Smooth muscle cell of the brain vasculature (primary cell): ENCODE data around the gene TMED10.
"Not testable (repeated sequence)": the region's sequence is repeated elsewhere in the genome, so short reads cannot be mapped to it uniquely, and the experiment has no call there.

ENCODE experiments used
- DNase-seq: peaks from one replicate; pipeline ENCODE4 v3.0.0-alpha.2; 2012; ENCODE audit warnings: low read depth, low spot score

TMED10 gene

DNA sequence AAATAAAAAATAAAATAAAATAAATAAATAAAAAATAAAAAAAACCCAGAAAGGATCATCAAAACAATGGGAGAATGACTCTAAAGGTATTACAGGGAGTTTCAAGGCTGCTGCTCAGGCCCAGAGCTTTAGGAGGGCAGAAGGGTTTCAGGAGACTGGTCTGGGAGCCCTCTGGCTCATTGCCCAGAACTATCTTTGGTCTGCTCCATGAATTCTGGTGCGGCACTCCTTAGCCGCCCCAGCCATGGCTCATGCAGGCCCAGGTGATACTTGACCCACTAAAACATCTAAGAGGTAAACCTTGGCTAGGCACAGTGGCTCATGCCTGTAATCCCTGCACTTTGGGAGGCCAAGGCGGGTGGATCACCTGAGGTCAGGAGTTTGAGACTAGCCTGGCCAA lies 14.7 kb upstream of the TMED10 start:
- DNase-seq, result no peak

DNA sequence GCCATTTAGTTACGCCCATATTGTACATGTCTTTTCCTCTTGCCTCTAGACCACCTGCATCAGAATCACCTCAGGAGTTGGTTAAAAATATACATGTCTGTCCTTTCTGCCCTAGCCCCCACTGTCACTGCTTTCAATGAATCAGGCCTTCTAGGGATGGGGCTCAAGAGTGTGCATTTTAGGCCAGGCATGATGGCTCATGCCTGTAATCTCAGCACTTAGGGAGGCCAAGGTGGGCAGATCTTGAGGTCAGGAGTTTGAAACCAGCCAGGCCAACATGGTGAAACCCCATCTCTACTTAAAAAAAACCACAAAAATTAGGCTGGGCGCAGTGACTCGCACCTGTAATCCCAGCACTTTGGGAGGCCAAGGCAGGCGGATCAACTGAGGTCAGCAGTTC lies 13.6 kb upstream of the TMED10 start:
- no peak for DNase-seq

DNA sequence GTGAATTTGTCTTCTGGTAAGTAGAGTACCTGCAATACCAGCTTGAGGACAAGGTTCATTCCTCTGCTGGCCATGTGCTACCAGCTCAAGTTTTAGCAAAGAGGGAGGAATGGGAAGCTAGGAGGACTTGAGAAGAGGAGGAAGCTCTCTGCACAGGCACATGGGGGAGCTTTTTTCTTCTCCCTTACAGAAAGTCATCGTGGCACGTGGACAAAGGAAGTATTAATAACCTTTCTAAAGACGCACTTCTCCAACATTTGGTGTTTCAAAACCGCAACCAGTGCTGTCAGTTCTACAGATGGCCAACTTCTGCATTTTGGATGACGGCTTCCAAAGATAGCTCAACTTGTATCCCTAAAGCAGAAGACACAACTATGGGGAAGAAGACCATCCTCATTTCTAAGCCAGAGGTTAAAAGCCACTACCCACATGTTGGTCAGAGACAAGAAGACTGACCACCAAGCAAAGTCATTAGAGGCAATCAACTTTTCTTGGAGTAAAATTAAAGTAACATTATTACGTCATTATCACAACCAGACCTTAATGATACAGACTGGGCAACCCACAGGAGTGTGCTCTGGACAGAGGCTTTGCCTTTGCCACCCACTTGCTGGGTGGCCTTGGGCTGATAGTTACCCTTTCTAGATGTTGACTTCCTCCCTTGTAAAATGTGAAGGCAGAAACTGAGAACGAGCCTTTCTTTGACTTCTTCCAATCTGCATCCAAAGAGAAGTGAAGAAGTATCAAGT lies 12.3 kb upstream of the TMED10 start:
- DNase-seq, result no peak

DNA sequence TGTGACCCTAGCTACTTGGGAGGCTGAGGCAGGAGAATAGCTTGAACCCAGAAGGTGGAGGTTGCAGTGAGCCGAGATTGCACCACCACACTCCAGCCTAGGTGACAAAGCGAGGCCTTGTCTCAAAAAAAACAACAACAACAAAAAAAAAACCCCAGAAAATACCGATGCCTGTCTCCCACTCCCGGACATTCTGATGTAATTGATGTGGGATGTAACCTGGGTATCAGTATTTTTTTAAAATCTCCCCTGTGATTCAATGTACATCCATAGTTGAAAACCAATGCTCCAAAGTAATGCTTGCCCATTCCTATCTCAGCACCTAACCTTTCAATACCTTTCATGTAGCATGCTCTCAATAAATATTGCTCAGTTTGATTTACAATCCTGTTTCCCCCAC lies 11.7 kb upstream of the TMED10 start:
- no peak for DNase-seq

DNA sequence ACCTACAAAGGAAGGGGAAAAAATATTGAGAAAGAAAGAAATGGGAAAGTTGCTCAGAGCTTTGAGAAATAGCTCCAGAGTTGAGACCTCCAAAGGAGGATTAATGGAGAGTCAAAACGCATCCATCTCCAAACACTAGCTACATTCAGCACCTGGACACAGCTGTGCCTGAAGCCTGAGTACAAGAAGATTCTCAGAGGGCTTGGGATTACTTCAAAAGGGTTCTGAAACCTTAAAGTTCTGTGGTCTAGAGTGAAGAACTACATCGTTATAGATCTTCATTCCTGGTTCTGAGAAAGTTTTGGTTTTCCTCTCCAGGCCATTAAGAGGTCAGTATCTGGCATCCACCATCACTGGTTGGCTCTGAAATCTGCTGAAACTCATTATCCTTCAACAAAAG lies 10.5 kb upstream of the TMED10 start:
- DNase-seq, result no peak

DNA sequence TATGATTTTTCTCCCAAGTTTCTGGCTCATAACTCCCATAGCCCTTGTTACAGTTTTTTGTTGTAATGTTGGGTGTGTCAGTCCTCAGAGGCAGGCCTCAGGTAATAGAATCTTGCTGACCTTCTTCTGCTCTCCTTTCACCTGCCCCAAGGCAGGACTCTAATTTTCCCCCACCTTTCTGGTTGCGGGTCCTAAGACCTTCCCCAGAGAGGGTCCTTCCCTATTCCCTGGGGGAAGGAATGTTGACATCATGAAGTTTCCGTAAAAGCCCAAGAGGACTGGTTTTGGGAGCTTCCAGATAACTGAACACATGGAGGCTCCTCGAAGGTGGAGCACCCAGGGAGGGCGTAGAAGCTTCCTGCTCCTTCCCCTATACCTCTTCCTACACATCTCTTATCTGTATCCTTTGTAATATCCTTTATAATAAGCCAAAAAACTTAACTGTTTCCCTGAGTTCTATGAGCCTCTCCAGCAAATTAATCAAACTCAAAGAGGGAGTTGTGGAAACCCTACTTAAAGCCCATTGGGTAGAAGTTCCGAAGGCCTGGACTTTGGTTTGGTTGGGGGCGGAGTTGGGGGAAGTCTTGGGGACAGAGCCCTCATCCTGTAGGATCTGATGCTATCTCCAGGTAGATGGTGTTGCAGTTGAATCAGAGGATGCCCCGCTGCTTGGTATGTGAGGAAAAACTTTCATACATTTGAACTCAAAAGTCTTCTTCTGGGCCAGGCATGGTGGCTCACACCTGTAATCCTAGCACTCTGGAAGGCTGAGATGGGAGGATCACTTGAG lies 9.0 kb upstream of the TMED10 start:
- no peak for DNase-seq

DNA sequence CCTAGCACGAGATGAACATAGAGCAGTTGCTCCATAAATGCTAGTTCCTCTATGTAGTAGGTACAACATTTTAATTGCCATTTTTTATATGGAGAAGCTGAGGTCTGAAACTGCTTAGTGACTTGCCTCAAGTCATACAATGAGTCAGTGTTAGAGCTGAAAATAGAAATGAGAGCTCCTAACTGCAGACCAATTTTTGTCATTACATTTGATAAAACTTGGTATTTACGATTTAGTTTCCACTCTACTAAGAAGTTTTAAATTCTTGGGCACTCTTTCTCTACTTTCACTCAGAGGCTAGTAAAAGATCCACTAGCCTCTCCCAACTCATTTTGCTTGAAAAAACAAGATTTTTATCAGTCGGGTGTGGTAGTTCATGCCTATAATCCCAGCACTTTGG lies 8.1 kb upstream of the TMED10 start:
- DNase-seq, result no peak

DNA sequence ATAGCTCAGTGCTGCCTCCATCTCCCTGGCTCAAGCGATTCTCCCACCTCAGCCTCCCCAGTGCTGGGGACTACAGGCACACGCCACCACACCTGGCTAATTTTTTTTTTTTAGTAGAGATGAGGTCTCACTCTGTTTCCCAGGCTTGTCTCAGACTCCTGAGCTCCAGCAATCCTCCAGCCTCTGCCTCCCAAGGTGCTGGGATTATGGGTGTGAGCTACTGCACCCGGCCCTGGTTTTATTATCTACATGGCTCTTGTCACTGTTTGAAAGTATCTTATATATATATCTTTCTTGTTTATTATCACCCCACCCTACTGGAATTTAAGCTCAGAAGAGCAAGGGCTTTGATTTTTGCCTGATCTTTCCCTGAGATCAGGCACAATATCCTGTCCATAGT lies 7.6 kb upstream of the TMED10 start:
- DNase-seq, result no peak

DNA sequence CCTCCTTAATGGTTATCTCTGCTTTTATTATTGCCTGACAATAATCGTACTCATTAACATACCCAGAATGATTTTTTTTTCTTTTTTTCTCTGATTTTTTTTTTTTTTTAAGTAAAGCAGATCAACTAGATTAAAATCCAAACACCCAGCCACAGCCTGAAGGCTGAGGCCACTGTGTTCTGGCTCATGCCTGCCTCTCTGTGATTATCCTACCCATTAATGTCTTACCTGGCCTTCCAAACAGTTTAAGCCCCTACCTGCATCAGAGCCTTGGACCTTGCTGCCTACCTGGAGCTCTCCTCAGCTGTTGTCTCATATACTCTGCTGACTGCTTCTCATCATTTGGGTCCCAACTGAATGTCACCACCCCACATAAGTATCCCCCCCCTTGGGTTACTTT lies 6.8 kb upstream of the TMED10 start:
- no peak for DNase-seq

DNA sequence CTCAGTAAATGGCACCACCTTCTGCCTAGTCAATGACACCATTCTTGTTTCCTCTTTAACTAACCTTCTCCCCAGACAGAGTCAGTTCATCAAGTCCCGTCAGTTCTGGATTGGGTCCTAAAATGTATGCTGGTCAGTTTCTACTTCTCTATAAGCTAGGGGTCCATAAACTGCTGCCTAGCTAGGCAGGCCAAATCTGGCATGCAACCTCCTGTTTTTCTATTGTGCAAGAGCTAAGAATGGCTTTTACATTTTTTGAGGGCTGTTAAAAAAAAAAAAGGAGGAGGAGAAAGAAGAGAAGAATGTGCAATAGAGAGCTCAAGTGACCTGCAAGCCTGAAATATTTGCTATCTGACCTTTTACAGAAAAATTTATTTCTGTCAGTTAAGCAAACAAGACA lies 6.4 kb upstream of the TMED10 start:
- DNase-seq, result peak; percentile 24

DNA sequence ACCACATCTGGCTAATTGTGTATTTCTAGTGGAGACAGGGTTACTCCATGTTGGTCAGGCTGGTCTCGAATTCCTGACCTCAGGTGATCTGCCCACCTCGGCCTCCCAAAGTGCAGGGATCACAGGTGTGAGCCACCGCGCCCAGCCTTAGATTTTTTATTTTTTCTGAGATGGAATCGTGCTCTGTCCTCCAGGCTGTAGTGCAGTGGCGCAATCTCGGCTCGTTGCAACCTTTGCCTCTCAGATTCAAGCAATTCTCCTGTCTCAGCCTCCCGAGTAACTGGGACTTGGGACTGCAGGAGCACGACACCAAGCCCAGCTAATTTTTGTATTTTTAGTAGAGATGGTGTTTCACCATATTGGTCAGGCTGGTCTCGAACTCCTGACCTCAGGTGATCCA lies 5.8 kb upstream of the TMED10 start:
- DNase-seq, result not testable (repeated sequence)

DNA sequence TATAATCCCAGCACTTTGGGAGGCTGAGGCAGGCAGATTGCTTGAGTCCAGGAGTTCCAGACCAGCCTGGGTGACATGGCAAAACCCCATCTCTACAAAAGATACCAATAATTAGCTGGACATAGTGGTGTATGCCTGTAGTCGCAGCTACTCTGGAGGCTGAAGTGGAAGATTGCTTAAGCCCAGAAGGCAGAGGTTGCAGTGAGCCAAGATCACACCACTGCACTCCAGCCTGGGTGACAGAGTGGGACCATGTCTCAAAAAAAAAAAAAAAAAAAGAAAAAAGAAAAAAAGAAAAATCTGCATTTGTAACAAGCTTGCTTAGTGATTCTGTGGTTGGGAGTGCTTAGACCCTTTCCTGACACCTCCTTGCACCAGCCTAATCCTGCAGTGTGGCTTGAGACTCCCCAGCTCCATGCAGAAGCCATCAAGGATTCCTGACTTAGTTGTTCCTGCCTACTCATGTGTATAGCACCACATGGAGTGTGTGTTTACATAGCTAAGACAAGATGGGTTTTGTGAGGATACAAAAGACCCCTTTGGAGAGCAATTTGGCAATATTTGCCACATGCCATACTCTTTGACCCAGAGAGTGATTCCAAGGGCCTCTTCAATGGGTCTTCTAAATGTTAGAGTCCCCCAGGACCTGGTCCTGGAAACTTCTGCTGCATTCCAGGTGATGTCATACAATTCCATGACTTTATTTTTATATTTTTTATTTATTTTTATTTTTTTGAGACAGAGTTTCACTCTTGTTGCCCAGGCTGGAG lies 5.1 kb upstream of the TMED10 start:
- no peak for DNase-seq

DNA sequence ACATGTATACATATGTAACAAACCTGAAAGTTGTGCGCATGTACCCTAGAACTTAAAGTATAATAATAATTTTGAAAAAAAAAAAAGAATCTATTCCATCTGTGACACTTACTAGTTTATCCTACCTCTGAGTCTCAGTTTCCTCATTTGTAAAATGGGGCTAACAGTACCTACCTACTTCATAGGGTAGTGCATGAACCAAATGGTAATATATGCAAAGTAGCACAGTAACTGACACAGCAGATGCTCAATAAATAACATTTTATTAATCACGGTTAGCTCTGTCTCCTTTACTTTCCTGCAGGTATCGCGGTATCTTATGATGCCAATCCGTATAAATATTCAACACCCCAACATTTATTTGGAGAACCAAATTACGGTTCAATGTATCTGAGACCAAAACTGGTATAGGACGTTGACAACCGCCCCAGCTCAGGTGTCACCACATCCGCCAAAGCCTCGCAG lies 703 bp downstream of the TMED10 start:
- no peak for DNase-seq

DNA sequence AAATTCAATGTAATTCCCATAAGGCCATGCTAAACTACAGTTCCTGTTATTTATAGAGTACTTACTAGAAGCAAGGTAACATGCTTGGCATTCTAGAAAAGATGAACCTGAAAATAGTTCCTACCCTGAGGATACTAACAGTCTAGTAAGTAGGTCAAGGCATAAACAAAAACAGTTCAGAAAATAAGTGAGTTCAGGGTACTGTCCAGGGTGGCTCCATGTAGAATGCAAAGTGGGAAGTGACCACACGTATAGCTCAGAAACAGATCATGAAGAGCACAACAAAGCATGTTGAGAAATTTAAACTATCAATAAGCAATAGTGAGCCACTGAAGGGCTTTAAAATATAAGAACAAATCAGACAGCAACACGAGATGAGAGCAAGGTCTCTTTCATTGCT lies 2.3 kb downstream of the TMED10 start:
- no peak for DNase-seq

DNA sequence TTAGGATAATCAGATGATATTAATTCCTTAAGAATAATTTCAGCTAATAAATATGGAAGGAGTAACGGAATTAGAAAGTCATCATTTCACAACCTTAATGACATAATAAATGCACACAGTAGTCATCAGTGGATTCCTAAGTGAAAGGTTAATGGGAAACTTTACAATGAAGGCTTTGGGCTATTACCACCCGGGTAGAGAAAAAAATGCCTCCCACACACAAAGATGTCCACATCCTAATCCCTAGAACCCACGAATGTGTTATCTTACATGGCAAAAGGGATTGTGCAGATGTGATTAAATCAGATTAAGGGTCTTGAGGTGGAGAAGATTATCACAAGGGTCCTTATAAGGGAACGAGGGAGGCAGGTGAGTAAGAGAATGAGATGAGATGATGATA lies 5.6 kb downstream of the TMED10 start:
- no peak for DNase-seq

DNA sequence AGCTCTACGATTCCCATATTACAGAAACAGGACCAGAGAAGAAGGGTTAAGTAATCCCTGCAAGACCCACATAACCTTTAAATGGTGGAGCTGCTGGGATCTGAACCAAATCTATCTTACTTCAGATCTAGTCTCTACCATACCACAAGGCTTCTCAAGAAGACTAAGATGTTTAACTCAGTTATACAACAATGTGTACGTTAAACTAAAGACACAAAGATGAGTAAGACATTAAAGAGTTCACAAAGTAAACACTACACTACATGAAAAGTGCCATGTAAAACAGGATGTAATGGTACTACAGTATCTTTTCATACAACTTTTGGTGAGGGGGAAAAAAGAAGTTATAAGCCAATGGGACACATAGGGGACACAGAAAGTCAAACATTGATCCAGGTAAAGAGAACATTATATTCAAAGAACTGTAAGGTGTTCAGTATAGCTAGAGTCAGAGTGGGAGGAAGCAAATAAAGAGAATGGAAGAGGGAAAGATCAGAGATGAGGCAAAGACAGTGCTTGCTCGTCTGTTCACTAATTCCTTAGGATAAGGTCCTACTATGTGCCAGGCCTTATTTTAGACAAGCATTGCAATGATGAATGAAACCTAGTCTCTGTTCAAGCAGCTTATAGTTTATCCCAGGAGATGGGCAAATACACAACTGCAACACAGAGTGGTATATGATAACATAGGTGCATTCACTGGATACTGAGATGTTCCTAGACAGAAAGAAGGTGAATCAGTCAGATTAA lies 7.7 kb downstream of the TMED10 start:
- no peak for DNase-seq

DNA sequence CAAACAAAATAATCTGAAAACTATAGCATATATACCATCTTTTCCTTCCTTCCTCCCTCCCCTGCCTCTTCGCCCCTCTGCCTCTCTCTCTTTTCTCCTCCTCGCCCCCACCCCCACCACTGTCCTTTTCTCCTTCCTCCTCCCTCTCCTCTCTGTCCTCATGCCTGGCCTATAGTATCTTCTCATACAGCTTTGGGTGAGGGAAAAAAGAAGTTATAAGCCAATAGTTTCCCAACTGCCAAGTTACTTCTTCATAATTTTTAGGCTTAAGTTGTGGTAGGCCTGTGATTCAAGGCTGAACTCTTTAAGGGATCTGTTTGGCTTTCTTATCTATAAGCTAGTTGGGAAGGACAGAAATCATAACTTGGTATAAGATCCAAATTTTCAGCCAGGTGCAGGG lies 9.1 kb downstream of the TMED10 start:
- no peak for DNase-seq

DNA sequence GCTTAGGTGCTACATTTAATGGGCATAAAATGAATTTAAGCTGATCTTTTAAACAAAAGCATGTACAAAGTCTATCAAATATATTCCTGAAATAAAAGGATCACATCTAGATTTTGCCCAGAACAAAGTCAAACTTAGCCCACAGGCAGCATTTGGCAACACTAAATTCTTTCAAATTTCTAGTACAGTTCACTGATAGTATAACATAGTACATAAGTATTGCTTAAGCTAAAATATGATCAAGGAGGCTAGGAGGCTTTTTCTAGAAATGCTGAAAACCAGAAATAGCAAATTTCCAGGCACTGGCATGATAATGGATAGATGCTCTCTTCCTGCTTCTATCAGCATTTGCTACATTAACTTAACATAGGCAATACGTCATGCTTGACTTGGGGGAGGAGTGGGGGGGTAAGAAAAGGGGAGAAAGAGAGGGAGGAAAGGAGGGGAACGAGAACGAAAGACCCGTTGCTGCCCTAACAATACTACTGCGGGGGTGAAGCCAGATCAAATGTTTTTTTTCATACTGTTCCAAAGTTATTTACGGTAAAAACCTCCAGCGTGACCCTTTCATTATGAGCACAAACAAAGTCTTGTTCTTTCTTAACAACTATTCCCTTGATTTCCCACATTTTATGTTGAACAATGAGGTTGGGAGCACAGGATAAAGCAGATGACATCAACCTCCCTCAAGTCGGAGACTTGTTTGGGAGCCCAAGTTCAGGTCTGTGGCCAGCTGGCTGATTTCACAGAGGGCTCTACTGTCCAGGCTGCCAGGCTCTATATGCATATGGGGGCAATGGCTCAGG lies 10.6 kb downstream of the TMED10 start:
- no peak for DNase-seq

DNA sequence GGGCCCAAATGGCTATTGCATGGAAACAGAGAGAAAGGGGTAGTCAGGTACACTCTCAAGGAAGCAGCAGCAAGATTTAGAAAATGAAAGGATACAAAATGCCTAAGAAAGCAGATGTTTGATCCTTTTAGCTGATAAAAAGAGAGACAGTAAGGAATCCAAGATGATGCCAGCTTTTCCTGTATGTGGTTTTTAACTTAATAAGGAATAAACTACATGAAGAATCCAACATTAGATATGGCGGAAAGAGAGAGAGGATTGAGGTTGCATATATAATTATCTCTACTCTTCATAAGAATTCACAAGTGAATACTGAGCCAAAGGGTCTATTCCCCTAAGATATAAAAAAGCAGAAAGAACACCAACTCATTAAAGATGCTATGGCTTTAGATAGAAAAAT lies 11.6 kb downstream of the TMED10 start:
- DNase-seq, result no peak

DNA sequence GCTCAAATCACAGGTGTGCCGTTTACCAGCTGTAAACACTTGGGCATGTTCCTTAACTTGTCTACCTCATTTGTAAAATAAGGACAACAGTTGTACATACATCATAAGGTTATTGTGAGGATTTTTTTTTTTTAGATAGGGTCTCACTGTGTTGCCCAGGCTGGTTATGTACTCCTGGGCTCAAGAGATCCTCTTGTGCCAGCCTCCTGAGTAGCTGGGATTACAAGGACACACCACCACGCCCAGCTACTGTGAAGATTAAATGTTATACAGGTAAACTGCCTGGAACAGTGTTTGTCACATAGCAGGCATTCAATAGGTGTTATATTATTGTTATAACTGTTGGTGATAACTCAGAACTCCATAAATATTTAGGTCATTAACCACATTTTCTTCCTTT lies 12.7 kb downstream of the TMED10 start:
- DNase-seq, result no peak

DNA sequence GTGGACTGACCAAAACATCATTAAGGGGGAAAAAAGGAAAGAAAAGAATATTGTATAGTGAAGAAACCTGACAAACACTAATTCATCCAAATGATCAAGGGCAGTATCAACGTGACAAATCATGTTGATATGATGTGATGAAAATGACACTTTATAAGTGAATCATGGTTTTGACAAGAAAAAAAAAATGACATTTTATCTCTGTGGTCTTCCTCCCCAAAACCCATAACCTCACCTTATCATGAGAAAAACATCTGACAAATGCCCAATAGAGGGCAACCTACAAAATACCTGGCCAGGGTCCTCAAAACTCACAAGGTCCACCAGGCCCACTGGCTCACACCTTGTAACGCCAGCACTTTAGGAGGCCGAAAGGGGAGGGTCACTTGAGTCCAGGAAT lies 13.8 kb downstream of the TMED10 start:
- no peak for DNase-seq
